HepG2 (cell line): ENCODE results near the gene ABCA8. TPM values are rescaled to one million over a fixed set of nuclear protein-coding genes. Genes with fewer than 3 reads are reported as not detected.
A peak's percentile ranks its signal among the peaks of the same experiment; 100 is the strongest.

Experiments used
- ATAC-seq: fragments of 200-7000 bp; cut with Tn5 transposase; 3 replicates; pipeline ENCODE4 v1.9.1; 2020; ENCODE audit warnings: mild to moderate bottlenecking, moderate library complexity
- BruUV-seq: library from RNA; stranded (reverse); fragments of 400-500 nt; replicated peaks from 2 replicates; lab custom pipeline; 2021; lab: Mats Ljungman, UMichigan
- CTCF ChIA-PET: fragments of 300-600 bp; formaldehyde crosslinking; extraction: SDS; loops from one replicate; lab custom pipeline; 2021; ENCODE audit warnings: low total read pairs, inconsistent platforms, low intra/inter-chr PET ratio; lab: Yijun Ruan, JAX
- POLR2A ChIA-PET: fragments of 350-600 bp; sonication (Branson Sonifier 250); formaldehyde crosslinking; loops from one replicate; lab custom pipeline; 2020; ENCODE audit warnings: antibody characterized with exemption, inconsistent platforms; lab: Yijun Ruan, JAX
- DNase-seq: peaks from one replicate; pipeline ENCODE4 v3.0.0-alpha.2; 2015; ENCODE audit warnings: low spot score
- FAIRE-seq: peaks from 3 replicates; lab custom pipeline; 2011; peaks lifted over from hg19 to GRCh38; lab: Jason Lieb, UNC
- H2AFZ ChIP-seq: one replicate; pipeline ENCODE4 v1.6.1; 2011; ENCODE audit warnings: low read length, inconsistent platforms
- H3K27ac ChIP-seq: fragments of 300-600 bp; 3 replicates; pipeline ENCODE4 v1.8.0; 2011; ENCODE audit warnings: mixed run types, mild to moderate bottlenecking, mixed read lengths, low read length, inconsistent platforms; ENCODE audit not compliant: insufficient read depth; ENCODE audit errors: extremely low read length
- H3K27me3 ChIP-seq, 2 experiments: fragments of 200-600 bp in 1 of 2; 2 replicates in 1 of 2; 3 replicates in 1 of 2; pipeline versions ENCODE4 v1.6.0 to v1.8.0; 2011; ENCODE audit warnings: low read length in 2 of 2, mild to moderate bottlenecking in 2 of 2, moderate library complexity in 2 of 2, inconsistent platforms in 1 of 2; ENCODE audit not compliant: insufficient read depth in 2 of 2, control insufficient read depth in 1 of 2
- H3K36me3 ChIP-seq, 2 experiments: fragments of 200-600 bp in 1 of 2; replicated peaks in 1 of 2; 2 replicates in 1 of 2; 3 replicates in 1 of 2; pipeline versions ENCODE4 v1.5.1 to v1.8.0; 2011; ENCODE audit warnings: low read length in 2 of 2, inconsistent platforms in 1 of 2; ENCODE audit not compliant: insufficient read depth in 2 of 2, control insufficient read depth in 1 of 2
- H3K4me1 ChIP-seq: 2 replicates; pipeline ENCODE4 v1.5.1; 2012; ENCODE audit warnings: low read length, inconsistent platforms; ENCODE audit not compliant: insufficient read depth
- H3K4me2 ChIP-seq: 2 replicates; pipeline ENCODE4 v1.6.0; 2011; ENCODE audit warnings: low read depth, low read length, inconsistent platforms
- H3K4me3 ChIP-seq, 3 experiments: fragments of 200-600 bp in 1 of 3; sonication (generic), shearing (Covaris generic) in 1 of 3; replicated peaks in 1 of 3; 2 replicates each; pipeline ENCODE4 v1.5.1; 2011 to 2016; ENCODE audit warnings: low read length in 3 of 3, inconsistent platforms in 2 of 3, low read depth in 2 of 3, mild to moderate bottlenecking in 2 of 3, control low read depth in 1 of 3, mixed read lengths in 1 of 3; ENCODE audit not compliant: insufficient read depth in 1 of 3
- H3K79me2 ChIP-seq: one replicate; pipeline ENCODE4 v1.6.1; 2011; ENCODE audit warnings: low read length, inconsistent platforms; ENCODE audit not compliant: insufficient read depth
- H3K9ac ChIP-seq: 2 replicates; pipeline ENCODE4 v1.6.0; 2011; ENCODE audit warnings: mild to moderate bottlenecking, low read depth, low read length, inconsistent platforms; ENCODE audit not compliant: insufficient read depth
- H3K9me3 ChIP-seq: 2 replicates; pipeline ENCODE4 v1.5.1; 2012; ENCODE audit warnings: mild to moderate bottlenecking, low read length
- H4K20me1 ChIP-seq: 2 replicates; pipeline ENCODE4 v1.6.0; 2011; ENCODE audit warnings: inconsistent platforms, mild to moderate bottlenecking, low read length, moderate library complexity; ENCODE audit not compliant: insufficient read depth
- ARNT2 ChIP-seq: sonication (generic); formaldehyde crosslinking; IDR thresholded peaks from 2 replicates; pipeline ENCODE4 v1.8.0; 2022; ENCODE audit warnings: mild to moderate bottlenecking, low read depth, missing genetic modification reagents, moderate library complexity
- CREM ChIP-seq, 2 experiments: sonication (generic) in 1 of 2; formaldehyde crosslinking in 1 of 2; IDR thresholded peaks; 2 replicates each; pipeline versions ENCODE4 v1.4.0 to v1.6.1; 2016 to 2020; ENCODE audit warnings: antibody characterized with exemption in 1 of 2, mild to moderate bottlenecking in 1 of 2, missing genetic modification reagents in 1 of 2
- MLXIP ChIP-seq: sonication (generic); formaldehyde crosslinking; IDR thresholded peaks from 2 replicates; pipeline ENCODE4 v1.9.0; 2021; ENCODE audit warnings: missing genetic modification reagents, borderline replicate concordance
- POGZ ChIP-seq: sonication (generic); formaldehyde crosslinking; IDR thresholded peaks from 2 replicates; pipeline ENCODE4 v1.4.0; 2020; ENCODE audit warnings: mild to moderate bottlenecking, missing genetic modification reagents
- ZNF609 ChIP-seq: sonication (generic); formaldehyde crosslinking; IDR thresholded peaks from 2 replicates; pipeline ENCODE4 v1.4.0; 2020; ENCODE audit warnings: mild to moderate bottlenecking, missing genetic modification reagents, borderline replicate concordance
- WGBS: methylation state at CpG from one replicate; pipeline ENCODE4 v1.1.6; 2017; ENCODE audit warnings: low lambda C conversion rate; 5-methylcytosine and 5-hydroxymethylcytosine counted together
- in situ Hi-C: cut with HindIII; loops from 2 replicates; pipeline ENCODE4 v1.10.0; 2017; ENCODE audit warnings: low pct_unique_long_range_greater_than_20kb; ENCODE audit not compliant: extremely low pct_ligation_motif_present
- intact Hi-C: fragments of 100-400 bp; cut with micrococcal nuclease; formaldehyde crosslinking; loops from one replicate; pipeline ENCODE4 v1.10.0; 2022; ENCODE audit not compliant: unreplicated experiment
- polyA plus RNA-seq, 8 experiments: library from polyadenylated mRNA; depleted of rRNA in 3 of 8; stranded (reverse) in 7 of 8; unstranded in 1 of 8; fragments of >200 nt; fragmentation: Illumina TruSeq in 4 of 8; extraction: Trizol in 4 of 8; gene quantifications; 2 replicates each; pipeline versions ENCODE4 v1.2.1 to v1.2.3, GENCODE V29; 2011 to 2016; ENCODE audit warnings: low read depth in 4 of 8, missing spikeins in 1 of 8, mixed read lengths in 1 of 8; ENCODE audit not compliant: insufficient read depth in 1 of 8
- total RNA-seq, 5 experiments: library from RNA; depleted of rRNA; stranded (reverse); fragments of >200 nt; fragmentation: Illumina TruSeq; extraction: Trizol; gene quantifications; 2 replicates each; pipeline ENCODE4 v1.2.3, GENCODE V29; 2016; ENCODE audit warnings: low read depth in 1 of 5

The ABCA8 gene
- total and polyA plus RNA-seq, 2 of the 13 experiments (the other 11 are each of a cell fraction or from before 2014, with no cell fraction given) = 0.05 to 0.18 TPM

- ChIA-PET CTCF (no interaction called here), POLR2A (no interaction called here)
- TF ChIP-seq CREM (IDR thresholded peaks at IDR 0.05) (no peak), CREM (CRISPR knock-in tag; IDR thresholded peaks at IDR 0.05) (no peak), ARNT2 (CRISPR knock-in tag) (no peak)
- WGBS = 21% methylated on average over 3 of the region's 3 CpGs
- Histone ChIP-seq H3K4me1 (peaks cover 9% of the 10 kb centered on the region; the same call in 1 of the 2 replicates), H2AFZ (no peak overlapping the region), H3K4me2 (0 out of 2 replicates have a peak overlapping the region, but pooled peaks have one; percentile 2), H3K79me2 (no peaks in the 10 kb centered on the region), H3K9ac (no peak overlapping the region), H4K20me1 (no peaks in the 10 kb centered on the region), H3K9me3 (no peaks in the 10 kb centered on the region), H3K27me3 (no peaks in the 10 kb centered on the region; a peak in 1 of 5 replicates), H3K4me3 (no peak overlapping the region), H3K36me3 (no peaks in the 10 kb centered on the region), H3K27ac (no peak overlapping the region)
- no peak for FAIRE-seq
- BruUV-seq = no TSS peak
- no peak for DNase-seq
- in situ Hi-C loops = no loop called here
- ATAC-seq = no peak
- intact Hi-C loops = no loop called here
Measured at GRCh38 chr17:68886401-68886800, 68.8 kb downstream of the ABCA8 start.

- POLR2A ChIA-PET = no interaction called here
- in situ Hi-C loops (no loop called here), intact Hi-C loops (no loop called here)
- 59% methylated on average over 4 of the region's 4 CpGs for WGBS
- FAIRE-seq (no peak), ATAC-seq (no peak), DNase-seq (no peak)
- no peak for TF ChIP-seq ZNF609 (CRISPR knock-in tag)
- TF ChIP-seq POGZ (CRISPR knock-in tag) = 0 out of 2 replicates have a peak, but pooled peaks have one; percentile 24
- TF ChIP-seq MLXIP = no peak
- peak overlapping the region; percentile 28; the same call in 1 of the 2 replicates for H3K4me2 ChIP-seq
- H4K20me1 ChIP-seq = no peaks in the 10 kb centered on the region
- H3K27me3 ChIP-seq = no peaks in the 10 kb centered on the region; a peak in 1 of 5 replicates
- H3K9me3 ChIP-seq = peaks cover 10% of the 10 kb centered on the region
- H3K79me2 ChIP-seq = no peaks in the 10 kb centered on the region
- H3K9ac ChIP-seq = no peak overlapping the region
- peaks cover 9% of the 10 kb centered on the region; the same call in 1 of the 2 replicates for H3K4me1 ChIP-seq
- H2AFZ ChIP-seq = peak overlapping the region; percentile 59
- H3K4me3 ChIP-seq = no peak overlapping the region
- no peaks in the 10 kb centered on the region for H3K36me3 ChIP-seq
- BruUV-seq = no TSS peak
- CTCF ChIA-PET = no interaction called here
- H3K27ac ChIP-seq = no peak overlapping the region
Measured at GRCh38 chr17:68884888-68885287, 70.3 kb downstream of the ABCA8 start.
